H1 (cell line): Measurements from ENCODE around the gene GALR1. TPM values are rescaled to one million over a fixed set of nuclear protein-coding genes. Genes with fewer than 3 reads are reported as not detected.

Experiments
- CTCF ChIA-PET: fragments of 300-600 bp; sonication (Branson Sonifier 250); formaldehyde crosslinking; loops from one replicate; lab custom pipeline; 2021; ENCODE audit not compliant: partially characterized antibody; lab: Charles Lee
- POLR2A ChIA-PET: fragments of 300-600 bp; sonication (Branson Sonifier 250); formaldehyde crosslinking; loops from one replicate; lab custom pipeline; 2021; ENCODE audit warnings: inconsistent platforms; ENCODE audit not compliant: partially characterized antibody; lab: Charles Lee
- DNase-seq, 2 experiments: peaks; one replicate each; pipeline versions ENCODE4 v3.0.0 to v3.0.0-alpha.2; 2010 to 2022; ENCODE audit warnings: low spot score in 2 of 2, low read depth in 1 of 2, mixed read lengths in 1 of 2
- FAIRE-seq: peaks from 2 replicates; lab custom pipeline; 2011; peaks lifted over from hg19 to GRCh38; lab: Jason Lieb, UNC
- H2AFZ ChIP-seq: 2 replicates; pipeline ENCODE4 v1.8.1; 2012; ENCODE audit warnings: low read length, inconsistent platforms
- H2AK5ac ChIP-seq: 2 replicates; pipeline ENCODE4 v1.6.1; 2013; ENCODE audit warnings: low read depth, low read length
- H2BK120ac ChIP-seq: replicated peaks from 2 replicates; pipeline ENCODE3; 2013; ENCODE audit warnings: low read depth, low read length, inconsistent platforms
- H2BK12ac ChIP-seq: 2 replicates; pipeline ENCODE4 v1.6.1; 2013; ENCODE audit warnings: low read depth, low read length
- H2BK15ac ChIP-seq: 2 replicates; pipeline ENCODE4 v1.6.1; 2013; ENCODE audit warnings: low read length
- H2BK20ac ChIP-seq: 2 replicates; pipeline ENCODE4 v1.6.1; 2013; ENCODE audit warnings: low read length
- H2BK5ac ChIP-seq: 2 replicates; pipeline ENCODE4 v1.6.1; 2013; ENCODE audit warnings: low read depth, low read length
- H3K14ac ChIP-seq: 2 replicates; pipeline ENCODE4 v1.6.1; 2013; ENCODE audit warnings: inconsistent platforms; ENCODE audit not compliant: insufficient read length
- H3K18ac ChIP-seq: 2 replicates; pipeline ENCODE4 v1.6.1; 2013; ENCODE audit warnings: low read length; ENCODE audit errors: extremely low read depth
- H3K23ac ChIP-seq: 2 replicates; pipeline ENCODE4 v1.6.1; 2013; ENCODE audit warnings: inconsistent platforms; ENCODE audit not compliant: insufficient read length
- H3K23me2 ChIP-seq: 2 replicates; pipeline ENCODE4 v1.6.1; 2013; ENCODE audit warnings: low read depth, low read length
- H3K27ac ChIP-seq: 2 replicates; pipeline ENCODE4 v1.6.1; 2011; ENCODE audit warnings: low read depth, low read length, inconsistent platforms
- H3K27me3 ChIP-seq, 4 experiments: replicated peaks in 1 of 4; 1 replicate in 1 of 4; 2 replicates in 3 of 4; pipeline versions ENCODE4 v1.6.1 to v1.8.1; 2011 to 2013; ENCODE audit warnings: low read length in 3 of 4, mild to moderate bottlenecking in 3 of 4, inconsistent platforms in 2 of 4, mixed read lengths in 2 of 4, moderate library complexity in 1 of 4; ENCODE audit not compliant: control insufficient read depth in 3 of 4, insufficient read depth in 3 of 4; ENCODE audit errors: extremely low read depth in 1 of 4
- H3K36me3 ChIP-seq, 4 experiments: 2 replicates each; pipeline versions ENCODE4 v1.6.1 to v1.8.1; 2011 to 2013; ENCODE audit warnings: mild to moderate bottlenecking in 4 of 4, low read length in 3 of 4, moderate library complexity in 2 of 4, control low read depth in 1 of 4, inconsistent platforms in 1 of 4; ENCODE audit not compliant: insufficient read depth in 4 of 4, control insufficient read depth in 2 of 4
- H3K4ac ChIP-seq: replicated peaks from 2 replicates; pipeline ENCODE3; 2013; ENCODE audit warnings: low read length, low read depth, mixed read lengths, inconsistent platforms; ENCODE audit not compliant: insufficient read length
- H3K4me1 ChIP-seq, 4 experiments: replicated peaks in 1 of 4; 1 replicate in 1 of 4; 2 replicates in 3 of 4; pipeline versions ENCODE4 v1.6.1 to v1.8.1; 2011 to 2013; ENCODE audit warnings: low read length in 3 of 4, inconsistent platforms in 2 of 4, mixed read lengths in 1 of 4; ENCODE audit not compliant: insufficient read depth in 4 of 4, control insufficient read depth in 3 of 4
- H3K4me2 ChIP-seq, 2 experiments: 2 replicates each; pipeline versions ENCODE4 v1.6.1 to v1.8.1; 2011 to 2013; ENCODE audit warnings: low read depth in 2 of 2, low read length in 2 of 2, control low read depth in 1 of 2, inconsistent platforms in 1 of 2, mild to moderate bottlenecking in 1 of 2; ENCODE audit not compliant: insufficient read depth in 1 of 2
- H3K4me3 ChIP-seq, 4 experiments: fragments of 200-600, 300-600 bp in 1 of 4; sonication (generic), shearing (Covaris generic), sonication (Bioruptor Twin) in 1 of 4; 2 replicates each; pipeline versions ENCODE4 v1.5.1 to v1.8.1; 2011 to 2016; ENCODE audit warnings: low read length in 4 of 4, low read depth in 3 of 4, control low read depth in 2 of 4, inconsistent platforms in 2 of 4, mild to moderate bottlenecking in 2 of 4, mixed read lengths in 1 of 4, moderate library complexity in 1 of 4; ENCODE audit not compliant: insufficient read depth in 2 of 4; ENCODE audit errors: extremely low read depth in 1 of 4
- H3K56ac ChIP-seq: replicated peaks from 2 replicates; pipeline ENCODE3; 2013; ENCODE audit warnings: low read depth, mild to moderate bottlenecking, mixed read lengths, low read length, inconsistent platforms; ENCODE audit not compliant: insufficient read length
- H3K79me1 ChIP-seq: 2 replicates; pipeline ENCODE4 v1.6.1; 2013; ENCODE audit warnings: low read depth, low read length, control low read depth
- H3K79me2 ChIP-seq, 2 experiments: 2 replicates each; pipeline versions ENCODE4 v1.6.1 to v1.8.1; 2012 to 2013; ENCODE audit warnings: low read length in 2 of 2, mild to moderate bottlenecking in 2 of 2, inconsistent platforms in 1 of 2; ENCODE audit not compliant: insufficient read depth in 2 of 2, control insufficient read depth in 1 of 2
- H3K9ac ChIP-seq, 4 experiments: replicated peaks in 1 of 4; 1 replicate in 1 of 4; 2 replicates in 3 of 4; pipeline versions ENCODE4 v1.6.1 to v1.8.1; 2011 to 2013; ENCODE audit warnings: low read depth in 3 of 4, low read length in 3 of 4, control low read depth in 2 of 4, mild to moderate bottlenecking in 2 of 4, moderate library complexity in 2 of 4, inconsistent platforms in 1 of 4; ENCODE audit errors: extremely low read depth in 1 of 4
- H3K9me3 ChIP-seq, 2 experiments: 2 replicates each; pipeline versions ENCODE4 v1.6.1 to v1.8.1; 2012 to 2013; ENCODE audit warnings: mild to moderate bottlenecking in 2 of 2, moderate library complexity in 2 of 2, control low read depth in 1 of 2, inconsistent platforms in 1 of 2, low read depth in 1 of 2, low read length in 1 of 2, mixed read lengths in 1 of 2; ENCODE audit not compliant: insufficient read depth in 2 of 2
- H4K20me1 ChIP-seq, 2 experiments: replicated peaks in 1 of 2; 2 replicates each; pipeline versions ENCODE3 to v1.8.1; 2011 to 2013; ENCODE audit warnings: inconsistent platforms in 2 of 2, low read length in 2 of 2, mild to moderate bottlenecking in 1 of 2; ENCODE audit not compliant: insufficient read depth in 2 of 2, control insufficient read depth in 1 of 2
- H4K5ac ChIP-seq: 2 replicates; pipeline ENCODE4 v1.6.1; 2013; ENCODE audit warnings: low read length, low read depth, mixed read lengths, inconsistent platforms; ENCODE audit not compliant: insufficient read length
- H4K8ac ChIP-seq: 2 replicates; pipeline ENCODE4 v1.8.0; 2013; ENCODE audit warnings: mild to moderate bottlenecking, moderate library complexity, low read length, inconsistent platforms; ENCODE audit not compliant: insufficient read depth; ENCODE audit errors: extremely low read depth
- H4K91ac ChIP-seq: replicated peaks from 2 replicates; pipeline ENCODE3; 2013; ENCODE audit warnings: low read length, mixed read lengths, inconsistent platforms; ENCODE audit not compliant: insufficient read length
- EZH2 ChIP-seq: fragments of 200-600 bp; sonication (generic); IDR thresholded peaks from 2 replicates; pipeline ENCODE4 v1.7.1; 2012; ENCODE audit warnings: low read depth, mild to moderate bottlenecking, moderate library complexity, low read length, inconsistent platforms; ENCODE audit not compliant: severe bottlenecking
- RAD21 ChIP-seq, 2 experiments: IDR thresholded peaks in 1 of 2; conservative IDR thresholded peaks in 1 of 2; 2 replicates each; pipeline ENCODE4 v1.6.1; 2011; ENCODE audit warnings: low read depth in 2 of 2, low read length in 2 of 2, improper control_type of control experiment in 1 of 2, inconsistent platforms in 1 of 2, mild to moderate bottlenecking in 1 of 2, moderate library complexity in 1 of 2
- RNF2 ChIP-seq: fragments of 200-900, 300-1000 bp; sonication (generic); IDR thresholded peaks from 2 replicates; pipeline ENCODE4 v1.7.1; 2016; ENCODE audit warnings: borderline replicate concordance, low read depth, mild to moderate bottlenecking, antibody characterized with exemption, low read length; ENCODE audit not compliant: poor library complexity, severe bottlenecking; ENCODE audit errors: missing control alignments
- SIN3A ChIP-seq, 2 experiments: IDR thresholded peaks in 1 of 2; conservative IDR thresholded peaks in 1 of 2; 2 replicates each; pipeline ENCODE4 v1.6.1; 2011 to 2012; ENCODE audit warnings: low read length in 2 of 2, improper control_type of control experiment in 1 of 2, low read depth in 1 of 2, mild to moderate bottlenecking in 1 of 2
- SIX5 ChIP-seq: IDR thresholded peaks from 2 replicates; pipeline ENCODE4 v1.6.1; 2011; ENCODE audit warnings: mild to moderate bottlenecking, low read depth, low read length
- WGBS, 2 experiments: shearing (Covaris generic) in 1 of 2; methylation state at CpG; one replicate each; pipeline versions ENCODE4 v1.1.6 to v1.1.7; 2013 to 2015; ENCODE audit warnings: low lambda C conversion rate in 2 of 2, mixed read lengths in 2 of 2, inconsistent platforms in 1 of 2, low coverage in 1 of 2, missing lambda C conversion rate in 1 of 2; ENCODE audit not compliant: insufficient replicate concordance in 2 of 2, insufficient coverage in 1 of 2, insufficient read length in 1 of 2; ENCODE audit errors: extremely low coverage in 1 of 2, missing lambda C conversion rate in 1 of 2; 5-methylcytosine and 5-hydroxymethylcytosine counted together
- polyA plus RNA-seq, 7 experiments: library from polyadenylated mRNA; depleted of rRNA in 3 of 7; stranded (reverse) in 5 of 7; unstranded in 2 of 7; fragments of >200 nt in 5 of 7; fragments of 200-250 nt in 2 of 7; gene quantifications; 1 replicate in 5 of 7; 2 replicates in 1 of 7; 4 replicates in 1 of 7; pipeline versions ENCODE4 v1.2.1 to v1.2.3, GENCODE V29; 2011 to 2013; ENCODE audit warnings: missing spikeins in 2 of 7, mixed read lengths in 2 of 7
- total RNA-seq: library from RNA; stranded (reverse); fragmentation: NEBNext Ultra II Directional; extraction: Animal tissue kit (Norgen Biotek cat#: 25700); gene quantifications from 2 replicates; pipeline ENCODE4 v1.2.1, GENCODE V29; 2021

GALR1 gene
- total and polyA plus RNA-seq, 2 of the 8 experiments (the other 6 are each of a cell fraction or from before 2014, with no cell fraction given): 0.09 to 1.6 TPM

GRCh38 chr18:77248873-77249568, 627 bp upstream of the GALR1 start:
- Histone ChIP-seq H4K91ac (no peak overlapping the region), H3K14ac (no peak overlapping the region), H2BK20ac (no peak overlapping the region), H3K4ac (no peak overlapping the region), H3K79me1 (no peaks in the 10 kb centered on the region), H3K4me3 (peak overlapping the region; percentile 43 to 70 (median 52)), H3K23ac (no peak overlapping the region), H3K27me3 (peaks cover 37 to 49% (median 45%) of the 10 kb centered on the region in 4 experiments), H4K5ac (no peak overlapping the region), H3K4me1 (peaks cover 0 to 7% (median 6%) of the 10 kb centered on the region in 4 experiments; a peak in 5 of 7 replicates), H3K23me2 (peaks cover 29% of the 10 kb centered on the region; the same call in 1 of the 2 replicates), H3K4me2 (peak overlapping the region; percentile 84 to 100), H3K79me2 (no peaks in the 10 kb centered on the region), H2BK12ac (no peak overlapping the region), H3K56ac (no peak overlapping the region), H2BK15ac (no peak overlapping the region), H2AK5ac (no peak overlapping the region), H4K8ac (no peak overlapping the region), H3K9me3 (peaks cover 2 to 4% of the 10 kb centered on the region in 2 experiments; a peak in 1 of 4 replicates), H2BK120ac (no peak overlapping the region), H3K36me3 (no peaks in the 10 kb centered on the region), H3K27ac (no peak overlapping the region), H2BK5ac (no peak overlapping the region), H3K9ac (no peak overlapping the region), H4K20me1 (peaks cover 0 to 4% of the 10 kb centered on the region in 2 experiments), H2AFZ (no peak overlapping the region), H3K18ac (peak overlapping the region; percentile 53; the same call in 1 of the 2 replicates)
- DNase-seq: no peak
- CTCF ChIA-PET: interaction anchor here (0.8 to 1.3 kb wide), 2 partner anchors 173 to 310 kb away, joined by 3 to 5 read pairs; no protein-coding TSS in a partner anchor
- TF ChIP-seq EZH2: peak; percentile 79
- no peak for TF ChIP-seq SIX5
- TF ChIP-seq SIN3A (conservative IDR thresholded peaks at IDR 0.05 in 1 of 2, IDR thresholded peaks at IDR 0.05 in 1 of 2; ENCODE audit: low read depth in 1 of 2, low read length in 2 of 2): 0 out of 4 replicates have a peak, but pooled peaks of 1 of the 2 experiments have one; percentile 20
- peak; percentile 15 for TF ChIP-seq RNF2
- no peak for TF ChIP-seq RAD21 (IDR thresholded peaks at IDR 0.05 in 1 of 2, conservative IDR thresholded peaks at IDR 0.05 in 1 of 2; ENCODE audit: low read depth in 2 of 2, low read length in 2 of 2)
- WGBS, 2 experiments: 17% methylated on average over 20 of the region's 22 CpGs; no CpG with 5 or more reads in 1 of the 2 experiments
- peak; percentile 7 for FAIRE-seq
- POLR2A ChIA-PET: no interaction called here
